NOMO-1 (cell line): ENCODE data around the gene RPP25L.
"Not testable (repeated sequence)": the region's sequence is repeated elsewhere in the genome, so short reads cannot be mapped to it uniquely, and the experiment has no call there.

Source experiments
- DNase-seq, 2 experiments: peaks; one replicate each; lab custom pipeline; 2025; ENCODE audit not compliant: unreplicated experiment in 2 of 2; lab: John Stamatoyannopoulos, UW

RPP25L gene

GRCh38 chr9:34611811-34612787 lies at the start of gene RPP25L:
RPP25L (minus strand) TSS chr9:34612097; CDS start chr9:34611296, 801 bp downstream.
- DNase-seq: peak; percentile 72 to 90

GRCh38 chr9:34659592-34660253 lies 47.8 kb upstream of the RPP25L start:
- DNase-seq: no peak

GRCh38 chr9:34658461-34658860 lies 46.6 kb upstream of the RPP25L start:
- no peak for DNase-seq

GRCh38 chr9:34656992-34657391 lies 45.1 kb upstream of the RPP25L start:
- no peak for DNase-seq

GRCh38 chr9:34655394-34655793 lies 43.5 kb upstream of the RPP25L start:
- no peak for DNase-seq

GRCh38 chr9:34654323-34655051 lies 42.6 kb upstream of the RPP25L start:
- no peak for DNase-seq

GRCh38 chr9:34653151-34654072 lies 41.5 kb upstream of the RPP25L start:
- no peak for DNase-seq

GRCh38 chr9:34652602-34653000 lies 40.7 kb upstream of the RPP25L start:
- peak in 1 of 2 experiments; percentile 15 for DNase-seq

GRCh38 chr9:34651876-34652601 lies 40.1 kb upstream of the RPP25L start, which contains the start of gene IL11RA:
IL11RA (plus strand) TSS chr9:34652185; CDS start chr9:34655218, 3,033 bp downstream.
- peak; percentile 95 to 96 for DNase-seq

GRCh38 chr9:34651321-34651720 lies 39.4 kb upstream of the RPP25L start:
- DNase-seq: no peak

- DNase-seq: no peak
These were observed 38.9 kb upstream of the RPP25L start for GRCh38 chr9:34650816-34651215.

GRCh38 chr9:34648673-34649072 lies 36.8 kb upstream of the RPP25L start:
- DNase-seq: no peak

- DNase-seq: no peak
These were observed 35.8 kb upstream of the RPP25L start for GRCh38 chr9:34647651-34648050.

- no peak for DNase-seq
These were observed 35.1 kb upstream of the RPP25L start for GRCh38 chr9:34647084-34647403.

- peak; percentile 92 to 97 for DNase-seq
These were observed 34.5 kb upstream of the RPP25L start, which contains the start of gene GALT for GRCh38 chr9:34646211-34647083. GALT (plus strand) TSS chr9:34646675; CDS start chr9:34646705, 30 bp downstream.

- DNase-seq: peak in 1 of 2 experiments; percentile 24
These were observed 32.9 kb upstream of the RPP25L start for GRCh38 chr9:34644766-34645314.

- no peak for DNase-seq
These were observed 30.8 kb upstream of the RPP25L start for GRCh38 chr9:34642679-34643078.

- not testable (repeated sequence) for DNase-seq
These were observed 27.4 kb upstream of the RPP25L start for GRCh38 chr9:34639322-34639721.
